ENCODE data around the gene IL18RAP.

The IL18RAP gene

GRCh38 chr2:102498414-102498813 is 75.5 kb downstream of the IL18RAP start:
- Mint-ChIP-seq H3K9me3 (no peaks in the 10 kb centered on the region), H3K27me3 (peaks cover 45% of the 10 kb centered on the region), H3K4me3 (no peak overlapping the region), H3K4me1 (no peaks in the 10 kb centered on the region), H3K27ac (ENCODE audit: low read depth) (no peak overlapping the region), H3K36me3 (ENCODE audit: insufficient read depth) (no peaks in the 10 kb centered on the region)
- DNase-seq (ENCODE audit: low spot score in 2 of 2) (no peak), ATAC-seq (replicated peaks; ENCODE audit: extremely low read depth, poor library complexity, severe bottlenecking) (no peak)

DNA sequence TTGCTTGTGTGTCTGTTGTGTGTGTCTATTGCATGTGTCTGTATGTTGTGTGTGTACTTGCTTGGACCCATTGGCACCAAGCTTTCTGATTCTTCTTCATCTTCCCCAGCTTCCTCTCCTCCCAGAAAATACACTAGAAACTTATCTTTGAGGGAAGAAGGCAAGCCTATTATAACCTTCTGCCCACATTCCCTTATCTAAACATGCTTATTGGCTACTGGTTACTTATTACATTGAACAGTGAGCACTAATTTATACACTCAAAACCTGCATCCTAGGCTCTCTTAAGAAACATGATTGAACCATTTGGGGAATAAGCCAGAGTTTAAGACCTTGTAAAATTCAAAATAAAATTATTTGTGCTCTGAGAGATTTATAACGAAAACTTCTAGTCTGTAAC is 76.6 kb downstream of the IL18RAP start:
- no peak for DNase-seq (ENCODE audit: low spot score in 2 of 2)
- no peak overlapping the region for H3K4me3 Mint-ChIP-seq
- no peaks in the 10 kb centered on the region for H3K9me3 Mint-ChIP-seq
- no peaks in the 10 kb centered on the region for H3K4me1 Mint-ChIP-seq
- no peak overlapping the region for H3K27ac Mint-ChIP-seq (ENCODE audit: low read depth)
- no peak for ATAC-seq (replicated peaks; ENCODE audit: extremely low read depth, poor library complexity, severe bottlenecking)
- H3K36me3 Mint-ChIP-seq (ENCODE audit: insufficient read depth), result no peaks in the 10 kb centered on the region
- peaks cover 45% of the 10 kb centered on the region for H3K27me3 Mint-ChIP-seq
